ENCODE measurements around the gene TMEM11.
"Not testable (repeated sequence)": the region's sequence is repeated elsewhere in the genome, so short reads cannot be mapped to it uniquely, and the experiment has no call there.

TMEM11 gene

GRCh38 chr17:21198411-21198810 lies 15.6 kb downstream of the TMEM11 start:
- Mint-ChIP-seq H3K9me3 (no peaks in the 10 kb centered on the region), H3K4me3 (no peak overlapping the region), H3K27ac (peak overlapping the region in 1 of 3 experiments; percentile 40), H3K27me3 (ENCODE audit: low read depth) (no peaks in the 10 kb centered on the region), H3K4me1 (peaks cover 52% of the 10 kb centered on the region), H3K36me3 (ENCODE audit: low read depth) (peaks cover 44% of the 10 kb centered on the region)
- TF ChIP-seq CTCF (IDR thresholded peaks at IDR 0.05; ENCODE audit: unreplicated experiment in 3 of 3), result no peak

GRCh38 chr17:21196126-21196525 lies 17.8 kb downstream of the TMEM11 start:
- H3K27me3 Mint-ChIP-seq (ENCODE audit: low read depth), result no peaks in the 10 kb centered on the region
- H3K36me3 Mint-ChIP-seq (ENCODE audit: low read depth), result peaks cover 57% of the 10 kb centered on the region
- TF ChIP-seq CTCF (IDR thresholded peaks at IDR 0.05; ENCODE audit: unreplicated experiment in 3 of 3), result no peak
- no peak overlapping the region for H3K27ac Mint-ChIP-seq
- H3K4me3 Mint-ChIP-seq, result no peak overlapping the region
- peaks cover 64% of the 10 kb centered on the region for H3K4me1 Mint-ChIP-seq
- no peaks in the 10 kb centered on the region for H3K9me3 Mint-ChIP-seq

- Mint-ChIP-seq H3K27me3 (ENCODE audit: low read depth) (no peaks in the 10 kb centered on the region), H3K4me3 (peak overlapping the region in 1 of 3 experiments; percentile 3), H3K9me3 (no peaks in the 10 kb centered on the region), H3K36me3 (ENCODE audit: low read depth) (peaks cover 61% of the 10 kb centered on the region), H3K27ac (peak overlapping the region; percentile 42 to 74 (median 66)), H3K4me1 (peaks cover 60% of the 10 kb centered on the region)
- no peak for TF ChIP-seq CTCF (IDR thresholded peaks at IDR 0.05; ENCODE audit: unreplicated experiment in 3 of 3)
Measured at GRCh38 chr17:21194703-21195102, 19.3 kb downstream of the TMEM11 start.

GRCh38 chr17:21194226-21194625 lies 19.7 kb downstream of the TMEM11 start:
- H3K27ac Mint-ChIP-seq, result peak overlapping the region; percentile 42 to 74 (median 66)
- H3K27me3 Mint-ChIP-seq (ENCODE audit: low read depth), result no peaks in the 10 kb centered on the region
- no peaks in the 10 kb centered on the region for H3K9me3 Mint-ChIP-seq
- TF ChIP-seq CTCF (IDR thresholded peaks at IDR 0.05; ENCODE audit: unreplicated experiment in 3 of 3), result no peak
- peak overlapping the region in 1 of 3 experiments; percentile 40 for H3K4me3 Mint-ChIP-seq
- H3K36me3 Mint-ChIP-seq (ENCODE audit: low read depth), result peaks cover 61% of the 10 kb centered on the region
- peaks cover 56% of the 10 kb centered on the region for H3K4me1 Mint-ChIP-seq

- no peak for TF ChIP-seq CTCF (IDR thresholded peaks at IDR 0.05; ENCODE audit: unreplicated experiment in 3 of 3)
- peaks cover 47% of the 10 kb centered on the region for H3K4me1 Mint-ChIP-seq
- H3K9me3 Mint-ChIP-seq, result no peaks in the 10 kb centered on the region
- H3K4me3 Mint-ChIP-seq, result no peak overlapping the region
- peaks cover 58% of the 10 kb centered on the region for H3K36me3 Mint-ChIP-seq (ENCODE audit: low read depth)
- H3K27me3 Mint-ChIP-seq (ENCODE audit: low read depth), result no peaks in the 10 kb centered on the region
- no peak overlapping the region for H3K27ac Mint-ChIP-seq
Measured at GRCh38 chr17:21193031-21193430, 20.9 kb downstream of the TMEM11 start.

- not testable (repeated sequence) for H3K27ac Mint-ChIP-seq; H3K9me3 Mint-ChIP-seq; H3K4me3 Mint-ChIP-seq; H3K27me3 Mint-ChIP-seq (ENCODE audit: low read depth)
- Mint-ChIP-seq H3K4me1 (peaks cover 42% of the 10 kb centered on the region), H3K36me3 (ENCODE audit: low read depth) (peaks cover 53% of the 10 kb centered on the region)
Measured at GRCh38 chr17:21192414-21192813, 21.5 kb downstream of the TMEM11 start.

Measured in nephron (organoid).